ENCODE data around the gene SLC2A14.
"Not testable (repeated sequence)": the region's sequence is repeated elsewhere in the genome, so short reads cannot be mapped to it uniquely, and the experiment has no call there.

Gene SLC2A14

DNA sequence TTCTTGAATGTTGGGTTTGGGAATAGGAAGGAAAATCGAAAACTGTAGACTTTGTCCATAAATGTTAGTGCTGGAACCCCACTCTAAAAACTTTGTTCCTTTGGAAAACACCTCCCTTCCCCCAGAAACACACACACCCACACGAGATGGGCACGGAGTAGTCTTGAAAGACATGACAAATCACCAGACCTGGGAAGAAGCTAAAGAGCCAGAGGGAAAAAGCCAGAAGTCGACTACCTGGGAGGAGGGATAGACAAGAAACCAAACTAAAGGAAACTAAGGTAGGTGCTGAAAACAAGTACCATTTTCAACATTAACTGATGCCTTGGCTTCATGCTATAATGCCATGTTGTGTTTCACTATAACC, 84.4 kb downstream of the SLC2A14 start:
- no peaks in the 10 kb centered on the region for H3K9me3 ChIP-seq (replicated peaks; ENCODE audit: insufficient read depth, low read length)
- no peaks in the 10 kb centered on the region for H4K20me1 ChIP-seq (ENCODE audit: insufficient read depth, low read length)
- H2AFZ ChIP-seq (ENCODE audit: low read length) = no peak overlapping the region
- no peak overlapping the region for H3K27ac ChIP-seq (ENCODE audit: low read length)
- no peaks in the 10 kb centered on the region for H3K27me3 ChIP-seq (replicated peaks; ENCODE audit: insufficient read depth, low read length)
- no peaks in the 10 kb centered on the region for H3K9me2 ChIP-seq (replicated peaks; ENCODE audit: insufficient read depth, low read length)
- H3K79me2 ChIP-seq (ENCODE audit: low read length) = no peaks in the 10 kb centered on the region
- H3K36me3 ChIP-seq (replicated peaks; ENCODE audit: insufficient read depth, low read length) = no peaks in the 10 kb centered on the region
- DNase-seq = no peak
- no peak for TF ChIP-seq CTCF (IDR thresholded peaks at IDR 0.05; ENCODE audit: low read length)
- no peak for TF ChIP-seq EZH2phosphoT487 (IDR thresholded peaks at IDR 0.05; ENCODE audit: low read length)
- no peaks in the 10 kb centered on the region for H3F3A ChIP-seq (ENCODE audit: insufficient read depth, low read length)
- no peak overlapping the region for H3K4me2 ChIP-seq (ENCODE audit: low read depth, low read length)
- no peaks in the 10 kb centered on the region for H3K4me1 ChIP-seq (ENCODE audit: low read length)
- no peak overlapping the region for H3K9ac ChIP-seq (ENCODE audit: low read length)
- H3K4me3 ChIP-seq (ENCODE audit: low read length) = no peak overlapping the region

GRCh38 chr12:7787574-7788293, 85.0 kb downstream of the SLC2A14 start:
- no peaks in the 10 kb centered on the region for H3K9me3 ChIP-seq (replicated peaks; ENCODE audit: insufficient read depth, low read length)
- no peak overlapping the region for H3K27ac ChIP-seq (ENCODE audit: low read length)

DNA sequence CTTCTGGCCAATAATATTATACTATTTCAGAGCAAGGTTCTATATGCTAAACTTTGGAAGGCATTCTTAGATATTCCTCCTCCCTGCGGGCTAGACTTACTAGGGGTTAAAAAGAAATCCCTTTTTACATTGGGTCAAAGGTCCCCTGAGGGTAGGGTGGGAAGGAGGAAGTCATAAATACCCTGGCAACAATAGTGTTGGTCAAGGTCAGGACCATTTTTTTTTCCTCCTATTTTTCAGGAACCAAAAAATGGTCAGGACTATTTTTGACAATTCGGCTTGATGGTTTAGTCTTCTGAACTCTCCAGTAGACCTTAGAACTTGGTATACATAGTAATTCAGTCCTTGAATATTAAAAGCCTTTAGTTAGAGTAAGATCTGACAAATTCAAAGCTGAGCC, 88.0 kb downstream of the SLC2A14 start:
- Histone ChIP-seq H3K4me1 (ENCODE audit: low read length) (no peaks in the 10 kb centered on the region), H3K36me3 (replicated peaks; ENCODE audit: insufficient read depth, low read length) (no peaks in the 10 kb centered on the region), H3K9ac (ENCODE audit: low read length) (no peak overlapping the region), H3K4me2 (ENCODE audit: low read depth, low read length) (no peak overlapping the region), H2AFZ (ENCODE audit: low read length) (no peak overlapping the region), H3K79me2 (ENCODE audit: low read length) (no peaks in the 10 kb centered on the region), H3K9me3 (replicated peaks; ENCODE audit: insufficient read depth, low read length) (no peaks in the 10 kb centered on the region), H3K27me3 (replicated peaks; ENCODE audit: insufficient read depth, low read length) (no peaks in the 10 kb centered on the region), H3K4me3 (ENCODE audit: low read length) (no peak overlapping the region), H3K27ac (ENCODE audit: low read length) (no peak overlapping the region), H3F3A (ENCODE audit: insufficient read depth, low read length) (no peaks in the 10 kb centered on the region), H4K20me1 (ENCODE audit: insufficient read depth, low read length) (no peaks in the 10 kb centered on the region), H3K9me2 (replicated peaks; ENCODE audit: insufficient read depth, low read length) (no peaks in the 10 kb centered on the region)
- no peak for DNase-seq
- no peak for TF ChIP-seq EZH2 (optimal IDR thresholded peaks at IDR 0.05; ENCODE audit: low read depth, low read length)
- no peak for TF ChIP-seq CTCF (IDR thresholded peaks at IDR 0.05; ENCODE audit: low read length)
- TF ChIP-seq EZH2phosphoT487 (IDR thresholded peaks at IDR 0.05; ENCODE audit: low read length) = no peak

More at GRCh38 chr12:7787574-7788293, 85.0 kb downstream of the SLC2A14 start:
- H3K4me1 ChIP-seq (ENCODE audit: low read length) = no peaks in the 10 kb centered on the region
- DNase-seq = no peak
- H3K4me3 ChIP-seq (ENCODE audit: low read length) = no peak overlapping the region
- H3K36me3 ChIP-seq (replicated peaks; ENCODE audit: insufficient read depth, low read length) = no peaks in the 10 kb centered on the region
- no peak for TF ChIP-seq CTCF (IDR thresholded peaks at IDR 0.05; ENCODE audit: low read length)
- TF ChIP-seq EZH2phosphoT487 (IDR thresholded peaks at IDR 0.05; ENCODE audit: low read length) = no peak
- no peak for TF ChIP-seq EZH2 (optimal IDR thresholded peaks at IDR 0.05; ENCODE audit: low read depth, low read length)
- no peaks in the 10 kb centered on the region for H4K20me1 ChIP-seq (ENCODE audit: insufficient read depth, low read length)
- H3K9me2 ChIP-seq (replicated peaks; ENCODE audit: insufficient read depth, low read length) = no peaks in the 10 kb centered on the region
- H3K27me3 ChIP-seq (replicated peaks; ENCODE audit: insufficient read depth, low read length) = no peaks in the 10 kb centered on the region
- no peak overlapping the region for H2AFZ ChIP-seq (ENCODE audit: low read length)
- H3K4me2 ChIP-seq (ENCODE audit: low read depth, low read length) = no peak overlapping the region
- no peaks in the 10 kb centered on the region for H3K79me2 ChIP-seq (ENCODE audit: low read length)
- H3F3A ChIP-seq (ENCODE audit: insufficient read depth, low read length) = no peaks in the 10 kb centered on the region
- no peak overlapping the region for H3K9ac ChIP-seq (ENCODE audit: low read length)

DNA sequence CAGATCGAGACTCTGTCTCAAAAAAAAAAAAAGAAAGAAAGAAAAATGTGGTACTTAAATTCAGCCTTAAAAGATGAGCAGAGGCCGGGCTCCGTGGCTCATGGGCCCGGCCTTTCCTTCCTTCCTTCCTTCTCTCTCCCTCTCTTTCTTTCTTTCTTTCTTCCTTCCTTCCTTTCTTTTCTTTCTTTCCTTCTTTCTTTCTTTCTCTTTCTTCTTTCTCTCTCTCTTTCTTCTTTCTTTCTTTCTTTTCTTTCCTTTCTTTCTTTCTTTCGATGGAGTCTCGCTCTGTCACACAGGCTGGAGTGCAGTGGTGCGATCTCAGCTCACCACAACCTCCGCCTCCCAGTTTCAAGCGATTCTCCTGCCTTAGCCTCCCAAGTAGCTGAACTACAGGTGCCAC, 89.3 kb downstream of the SLC2A14 start:
- not testable (repeated sequence) for H3K9me3 ChIP-seq (replicated peaks; ENCODE audit: insufficient read depth, low read length); H3K4me3 ChIP-seq (ENCODE audit: low read length); H3K9me2 ChIP-seq (replicated peaks; ENCODE audit: insufficient read depth, low read length); DNase-seq; H3K4me2 ChIP-seq (ENCODE audit: low read depth, low read length); H3K4me1 ChIP-seq (ENCODE audit: low read length); H3K9ac ChIP-seq (ENCODE audit: low read length); H3F3A ChIP-seq (ENCODE audit: insufficient read depth, low read length); H2AFZ ChIP-seq (ENCODE audit: low read length); H4K20me1 ChIP-seq (ENCODE audit: insufficient read depth, low read length); H3K27ac ChIP-seq (ENCODE audit: low read length); H3K36me3 ChIP-seq (replicated peaks; ENCODE audit: insufficient read depth, low read length); H3K79me2 ChIP-seq (ENCODE audit: low read length); H3K27me3 ChIP-seq (replicated peaks; ENCODE audit: insufficient read depth, low read length)
